Esophagus muscularis mucosa (tissue), 3 donors: ENCODE data around the gene GET4.

Experiments used
- CTCF ChIP-seq, 3 experiments: fragments of 200-600 bp in 2 of 3; fragments of 450-650 bp in 1 of 3; sonication (generic) in 2 of 3; IDR thresholded peaks; one replicate each; pipeline ENCODE4 v1.5.1; 2017 to 2019; ENCODE audit warnings: antibody characterized with exemption in 3 of 3, mild to moderate bottlenecking in 2 of 3, moderate library complexity in 1 of 3
- POLR2A ChIP-seq: fragments of 450-650 bp; IDR thresholded peaks from one replicate; pipeline ENCODE4 v1.6.1; 2017; ENCODE audit warnings: antibody characterized with exemption, moderate library complexity, mild to moderate bottlenecking, low read depth

- TF ChIP-seq POLR2A (no peak), CTCF (IDR thresholded peaks at IDR 0.05) (no peak)
Measured at GRCh38 chr7:861222-861621, 15.1 kb upstream of the GET4 start.
